Stimulated activated CD8-positive, alpha-beta memory T cell treated with anti-CD3 and anti-CD28 coated beads, Interleukin-4, amount 100 ng/mL, for 1 hour (primary cell): ENCODE data around the gene PLEK.
"Not testable (repeated sequence)": the region's sequence is repeated elsewhere in the genome, so short reads cannot be mapped to it uniquely, and the experiment has no call there.

Experiments used
- DNase-seq, 2 donors: peaks; one replicate each; pipeline ENCODE4 v3.0.0-alpha.2; 2020; ENCODE audit warnings: low read depth in 2 of 2, low spot score in 1 of 2

Gene PLEK

DNA sequence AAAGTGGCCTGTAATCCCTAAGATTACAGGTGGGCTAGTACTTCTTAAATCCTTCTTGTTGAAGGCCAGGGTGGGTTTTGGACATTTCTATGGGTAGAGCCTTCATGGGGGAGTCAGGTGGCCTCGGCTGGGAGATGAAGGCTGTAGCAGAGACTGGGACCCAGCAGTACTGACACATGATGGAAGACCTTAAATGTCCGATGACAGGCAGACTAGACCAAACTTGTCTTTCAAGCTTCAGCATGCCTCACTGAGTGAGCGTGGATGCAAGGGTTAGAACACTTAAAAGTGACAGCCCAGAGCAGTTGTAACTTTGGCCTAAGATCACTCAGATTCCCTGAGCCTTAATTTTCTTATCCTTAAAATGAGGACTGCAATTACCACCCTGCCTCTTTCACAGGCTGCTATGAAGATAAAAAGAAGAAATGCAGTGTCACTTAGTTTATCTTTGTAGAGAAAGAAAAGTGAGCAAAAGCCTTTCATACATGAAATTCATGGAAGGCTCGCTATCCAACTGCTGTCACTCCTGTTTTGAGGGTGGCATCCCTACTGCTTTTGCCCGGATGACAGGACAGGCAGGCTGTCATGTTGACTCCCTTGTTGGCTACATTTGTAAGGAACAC, 19.5 kb downstream of the PLEK start:
- DNase-seq, result no peak

DNA sequence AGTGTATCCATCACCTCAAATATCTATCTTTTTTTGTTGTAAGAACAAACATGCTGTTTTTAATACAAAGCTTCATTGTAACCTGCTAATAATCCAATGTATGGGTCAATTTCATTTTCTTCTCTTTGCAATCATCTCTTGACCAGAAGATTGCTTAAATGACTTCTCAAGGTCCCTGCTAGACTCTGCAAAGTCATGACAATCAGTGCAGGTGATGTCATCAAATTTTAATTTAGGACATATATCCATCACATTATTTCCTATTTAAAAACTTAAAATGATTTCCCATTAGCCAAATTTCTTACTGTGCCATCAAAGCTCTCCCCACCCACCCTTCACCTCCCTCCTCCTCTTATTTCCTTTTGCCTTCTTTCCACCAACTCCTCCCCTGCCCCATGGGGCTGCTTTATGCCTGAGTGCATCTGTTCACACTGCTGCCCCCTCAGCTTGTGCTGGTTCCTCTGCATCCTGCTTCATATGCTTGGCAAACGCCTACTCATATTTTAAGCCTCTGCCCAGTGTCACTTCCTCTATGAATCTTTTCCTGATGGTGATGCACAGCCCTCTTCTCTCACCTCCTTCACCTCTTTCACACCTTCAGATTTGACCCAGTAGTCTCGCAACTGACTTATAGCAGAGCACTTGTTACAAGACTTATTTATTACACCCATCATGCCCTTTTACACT, 20.3 kb downstream of the PLEK start:
- DNase-seq, result no peak

DNA sequence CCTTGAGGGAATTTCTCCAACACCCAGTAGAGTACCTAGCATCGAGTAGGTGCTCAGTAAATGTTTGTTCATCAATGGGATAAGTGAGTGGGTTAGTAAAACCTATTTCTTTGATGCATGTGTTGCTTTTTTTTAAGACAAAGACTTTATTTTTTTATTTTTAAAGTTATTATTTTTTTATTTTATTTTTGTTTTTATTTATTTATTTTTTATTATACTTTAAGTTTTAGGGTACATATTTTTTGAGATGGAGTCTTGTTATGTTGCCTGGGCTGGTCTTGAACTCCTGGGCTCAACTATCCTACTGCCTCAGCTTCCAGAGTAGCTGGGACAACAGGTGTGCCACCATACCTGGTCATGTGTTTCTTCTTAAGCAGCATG, 20.8 kb downstream of the PLEK start:
- no peak for DNase-seq

DNA sequence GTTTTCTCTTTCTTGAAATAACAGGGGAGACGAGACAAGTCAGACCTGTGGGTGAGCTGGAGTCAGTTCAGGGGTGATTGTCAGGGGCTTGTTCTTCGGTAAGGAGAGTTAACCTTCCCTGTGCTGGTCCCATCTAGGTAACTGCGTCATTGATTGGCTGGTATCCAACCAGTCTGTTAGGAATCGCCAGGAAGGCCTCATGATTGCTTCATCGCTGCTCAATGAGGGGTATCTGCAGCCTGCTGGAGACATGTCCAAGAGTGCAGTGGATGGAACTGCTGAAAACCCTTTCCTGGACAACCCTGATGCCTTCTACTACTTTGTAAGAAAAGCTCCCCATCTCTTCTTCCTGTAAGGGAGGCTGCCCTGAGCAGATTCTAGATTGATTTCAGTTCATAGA, 21.3 kb downstream of the PLEK start:
- DNase-seq, result no peak

DNA sequence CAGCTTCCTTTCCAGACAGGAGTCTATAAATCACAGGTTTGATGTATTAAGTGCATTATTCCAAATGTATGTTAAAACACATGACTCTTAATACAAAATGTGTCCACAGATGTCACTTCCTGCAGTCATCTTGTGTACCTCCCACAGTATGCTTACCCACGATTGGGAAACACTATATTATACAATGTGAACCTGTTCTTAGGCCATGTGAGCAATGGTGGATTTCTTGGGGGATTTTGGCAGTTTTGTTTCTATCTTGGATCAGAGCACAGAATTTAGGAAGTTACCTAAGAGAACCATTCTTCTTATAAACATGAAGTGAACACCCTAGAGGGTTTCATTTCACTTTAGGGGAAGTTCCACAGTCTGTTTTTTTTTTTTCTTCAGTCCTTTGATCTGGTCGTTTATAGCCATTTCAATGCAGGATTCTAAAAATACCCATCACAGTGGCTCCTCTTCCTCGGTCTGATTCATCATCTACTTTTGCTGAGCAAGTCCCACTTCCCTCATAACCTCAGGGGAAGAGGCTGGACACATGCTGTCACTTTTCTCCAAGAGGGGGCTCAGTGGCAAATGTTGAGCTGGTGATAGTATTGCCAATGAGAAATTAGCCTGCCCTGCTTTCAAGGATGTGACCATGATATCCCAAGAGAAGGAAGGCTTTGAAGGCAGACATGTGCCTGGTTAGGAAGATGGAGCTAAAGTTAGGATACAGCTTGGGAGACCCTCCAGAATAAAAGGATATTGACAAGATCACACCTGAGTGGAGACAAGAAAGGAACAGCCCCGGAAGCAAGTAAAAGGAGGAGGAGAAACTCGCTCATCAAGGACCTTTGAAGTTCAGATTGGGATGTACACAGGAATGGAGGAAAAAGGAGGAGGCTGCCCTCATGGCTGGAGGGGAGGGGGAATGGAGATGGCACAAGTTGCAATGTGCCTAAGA, 22.6 kb downstream of the PLEK start:
- no peak for DNase-seq

DNA sequence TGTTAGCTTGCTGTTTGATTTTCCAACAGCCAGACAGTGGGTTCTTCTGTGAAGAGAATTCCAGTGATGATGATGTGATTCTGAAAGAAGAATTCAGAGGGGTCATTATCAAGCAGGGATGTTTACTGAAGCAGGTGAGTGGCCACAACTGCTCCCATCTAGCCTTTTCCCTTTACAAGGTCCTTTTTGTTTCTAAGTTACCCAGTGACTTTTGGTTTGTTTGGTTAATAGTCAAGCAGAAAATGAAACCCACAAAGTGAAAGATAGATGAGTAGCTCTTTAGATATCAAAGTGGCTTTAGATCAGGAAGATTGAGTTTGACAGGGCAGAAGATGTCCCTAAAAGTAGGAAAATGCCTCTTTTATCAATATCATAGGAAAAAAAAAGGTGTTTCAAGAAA, 23.3 kb downstream of the PLEK start:
- DNase-seq, result no peak

DNA sequence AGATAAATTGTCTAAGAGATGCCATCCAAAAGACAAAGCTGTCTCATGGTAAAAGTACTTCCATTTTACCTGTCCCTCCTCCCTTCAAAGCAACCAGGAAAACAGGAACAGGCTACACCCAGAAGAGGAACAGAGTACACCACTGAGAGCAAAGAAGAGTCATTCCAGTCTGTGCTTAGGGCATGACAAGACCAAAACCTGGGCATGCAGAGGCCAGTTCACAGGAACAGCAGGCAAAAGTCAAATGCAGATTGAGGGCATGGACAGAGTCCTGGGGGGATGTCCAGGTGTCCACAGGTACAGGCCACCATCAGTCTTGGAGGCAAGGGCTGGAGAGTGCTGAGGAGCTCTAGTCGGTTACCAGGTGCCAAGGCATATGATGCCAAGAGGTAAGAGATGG, 23.7 kb downstream of the PLEK start:
- no peak for DNase-seq

DNA sequence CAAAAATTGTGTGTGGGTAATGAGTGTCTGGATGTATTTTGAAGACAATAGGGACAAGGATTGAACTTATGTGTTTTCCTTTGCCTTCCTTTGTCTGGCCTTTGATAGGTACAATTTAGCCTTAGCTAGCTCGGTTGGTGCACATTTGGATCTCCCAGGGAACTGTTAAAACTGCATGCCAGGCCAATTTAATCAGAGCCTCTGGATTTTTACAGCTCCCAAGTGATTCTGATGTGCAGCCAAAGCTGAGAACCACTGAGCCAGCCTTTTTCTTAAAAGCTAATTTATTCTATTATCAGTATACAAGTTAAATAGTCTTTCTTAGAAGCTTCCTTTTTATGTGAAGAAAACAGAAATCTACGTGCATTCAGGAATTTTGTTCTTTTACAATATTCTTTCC, 25.0 kb downstream of the PLEK start:
- no peak for DNase-seq

DNA sequence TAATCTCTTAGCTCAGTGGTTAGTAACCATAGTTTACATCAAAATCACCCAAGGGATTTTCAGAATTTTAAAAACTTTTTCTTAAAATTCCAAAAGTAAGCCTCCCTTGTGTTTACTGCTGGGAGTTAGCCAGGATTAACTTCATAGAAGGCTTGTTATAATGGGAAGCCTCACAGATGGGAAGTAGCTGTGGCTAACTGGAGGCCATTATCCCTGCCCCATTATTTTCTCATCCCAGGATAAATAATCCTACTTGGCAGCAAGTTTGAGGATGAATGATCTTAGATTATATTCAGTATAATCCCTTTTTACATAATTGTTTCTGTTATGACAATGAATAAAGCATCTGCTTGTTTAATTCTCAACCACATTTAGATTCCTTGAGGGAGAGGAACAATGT, 25.5 kb downstream of the PLEK start:
- no peak for DNase-seq

DNA sequence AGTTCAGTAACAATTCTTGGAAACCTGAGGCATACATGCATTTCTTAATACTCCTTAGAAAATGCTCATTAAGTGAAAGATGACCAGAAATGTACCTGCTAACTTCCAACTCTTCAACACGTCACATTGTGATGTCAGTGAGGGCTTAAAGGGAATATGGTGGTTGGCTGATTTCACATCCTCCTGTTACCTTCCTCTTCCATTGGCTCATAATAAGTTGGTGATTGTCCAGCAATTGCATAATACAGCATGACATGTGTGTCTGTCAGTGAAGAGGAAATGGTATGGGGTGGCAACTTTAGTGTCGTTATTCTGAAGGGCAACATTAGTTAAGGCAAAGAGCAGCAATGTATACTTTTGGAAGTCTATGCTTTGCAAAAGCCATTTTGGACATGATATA, 26.0 kb downstream of the PLEK start:
- no peak for DNase-seq

DNA sequence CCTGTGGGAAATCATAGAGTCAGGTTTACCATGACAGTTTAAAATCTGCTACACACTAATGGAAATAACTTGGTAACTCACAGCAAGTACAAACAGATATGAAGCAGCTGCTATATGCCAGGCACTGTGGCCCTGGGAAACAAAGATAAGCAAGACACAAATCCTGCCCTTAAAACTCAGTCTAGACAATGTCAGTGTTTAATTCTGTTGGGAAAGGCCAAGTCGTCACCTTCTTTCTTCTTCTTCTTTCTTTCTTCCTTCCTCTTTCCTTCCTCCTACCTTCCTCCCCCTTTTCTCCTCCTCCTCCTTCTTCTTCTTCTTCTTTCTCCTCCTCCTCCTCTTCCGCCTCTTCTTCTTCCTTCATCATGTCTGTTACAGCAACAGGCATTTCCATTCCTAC, 26.8 kb downstream of the PLEK start:
- DNase-seq, result no peak

DNA sequence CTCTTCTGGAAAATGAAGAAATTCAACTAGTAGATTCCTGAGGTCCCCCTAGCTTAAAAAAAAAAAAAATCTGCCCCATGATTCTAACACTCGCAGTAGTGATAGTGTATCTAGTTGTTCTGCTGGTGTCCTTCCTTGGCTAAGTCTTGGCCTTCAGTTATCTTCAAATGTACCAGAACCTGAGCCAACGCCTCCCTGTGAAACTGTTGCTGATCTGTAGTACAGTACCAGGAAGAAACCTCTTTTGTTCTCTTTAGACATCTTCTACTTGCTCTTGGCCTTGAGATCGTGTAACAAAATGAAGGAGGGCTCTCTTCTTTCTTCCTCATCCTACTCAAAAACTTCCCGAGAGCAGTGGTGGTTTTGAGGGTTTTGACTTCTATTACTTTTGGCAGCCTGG, 31.0 kb downstream of the PLEK start:
- no peak for DNase-seq

DNA sequence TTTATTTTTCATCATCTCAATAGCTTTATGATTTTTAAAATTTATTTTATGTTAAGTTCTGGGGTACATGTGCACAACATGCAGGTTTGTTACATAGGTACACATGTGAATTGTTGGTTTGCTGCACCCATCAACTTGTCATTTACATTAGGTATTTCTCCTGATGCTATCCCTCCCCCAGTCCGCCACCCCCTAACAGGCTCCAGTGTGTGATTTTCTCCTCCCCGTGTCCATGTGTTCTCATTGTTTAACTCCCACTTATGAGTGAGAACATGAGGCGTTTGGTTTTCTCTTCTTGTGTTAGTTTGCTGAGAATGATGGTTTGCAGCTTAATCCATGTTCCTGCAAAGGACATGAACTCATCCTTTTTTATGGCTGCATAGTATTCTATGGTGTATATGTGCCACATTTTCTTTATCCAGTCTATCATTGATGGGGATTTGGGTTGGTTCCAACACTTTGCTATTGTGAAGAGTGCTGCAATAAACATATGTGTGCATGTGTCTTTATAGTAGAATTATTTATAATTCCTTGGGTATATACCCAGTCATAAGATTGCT, 32.7 kb downstream of the PLEK start:
- not testable (repeated sequence) for DNase-seq

DNA sequence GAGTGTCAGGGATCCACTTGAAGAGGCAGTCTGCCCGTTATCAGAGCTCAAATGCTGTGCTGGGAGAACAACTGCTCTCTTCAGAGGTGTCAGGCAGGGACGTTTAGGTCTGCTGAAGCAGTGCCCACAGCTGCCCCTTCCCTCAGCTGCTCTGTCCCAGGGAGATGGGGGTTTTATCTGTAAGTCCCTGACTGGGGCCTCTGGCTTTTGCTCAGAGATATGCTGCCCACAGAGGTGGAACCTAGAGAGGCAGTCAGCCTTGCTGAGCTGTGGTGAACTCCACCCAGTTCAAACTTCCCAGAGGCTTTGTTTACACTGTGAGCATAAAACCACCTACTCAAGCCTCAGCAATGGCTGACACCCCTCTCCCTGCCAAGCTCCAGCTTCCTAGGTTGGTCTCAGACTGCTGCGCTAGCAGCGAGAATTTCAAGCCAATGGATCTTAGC, 38.1 kb downstream of the PLEK start:
- DNase-seq, result no peak

DNA sequence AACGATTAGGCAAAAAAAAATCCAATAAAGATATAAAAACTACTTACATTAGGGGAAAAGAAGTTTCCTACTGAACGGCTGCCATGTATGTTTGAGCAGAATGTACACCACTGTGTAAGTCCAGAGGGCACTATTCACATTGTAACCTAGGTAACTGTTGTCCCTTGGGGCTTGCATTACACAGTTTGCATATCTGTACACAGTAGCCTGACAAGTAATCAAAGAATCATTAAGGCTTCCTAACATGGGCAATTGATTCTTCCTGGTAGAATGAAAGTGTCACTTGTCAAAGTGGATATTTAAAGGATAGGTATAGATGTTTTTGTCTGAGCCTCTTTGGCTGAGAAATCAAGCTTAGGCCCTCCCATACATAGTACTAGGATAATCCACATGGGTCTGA, 39.1 kb downstream of the PLEK start:
- no peak for DNase-seq

DNA sequence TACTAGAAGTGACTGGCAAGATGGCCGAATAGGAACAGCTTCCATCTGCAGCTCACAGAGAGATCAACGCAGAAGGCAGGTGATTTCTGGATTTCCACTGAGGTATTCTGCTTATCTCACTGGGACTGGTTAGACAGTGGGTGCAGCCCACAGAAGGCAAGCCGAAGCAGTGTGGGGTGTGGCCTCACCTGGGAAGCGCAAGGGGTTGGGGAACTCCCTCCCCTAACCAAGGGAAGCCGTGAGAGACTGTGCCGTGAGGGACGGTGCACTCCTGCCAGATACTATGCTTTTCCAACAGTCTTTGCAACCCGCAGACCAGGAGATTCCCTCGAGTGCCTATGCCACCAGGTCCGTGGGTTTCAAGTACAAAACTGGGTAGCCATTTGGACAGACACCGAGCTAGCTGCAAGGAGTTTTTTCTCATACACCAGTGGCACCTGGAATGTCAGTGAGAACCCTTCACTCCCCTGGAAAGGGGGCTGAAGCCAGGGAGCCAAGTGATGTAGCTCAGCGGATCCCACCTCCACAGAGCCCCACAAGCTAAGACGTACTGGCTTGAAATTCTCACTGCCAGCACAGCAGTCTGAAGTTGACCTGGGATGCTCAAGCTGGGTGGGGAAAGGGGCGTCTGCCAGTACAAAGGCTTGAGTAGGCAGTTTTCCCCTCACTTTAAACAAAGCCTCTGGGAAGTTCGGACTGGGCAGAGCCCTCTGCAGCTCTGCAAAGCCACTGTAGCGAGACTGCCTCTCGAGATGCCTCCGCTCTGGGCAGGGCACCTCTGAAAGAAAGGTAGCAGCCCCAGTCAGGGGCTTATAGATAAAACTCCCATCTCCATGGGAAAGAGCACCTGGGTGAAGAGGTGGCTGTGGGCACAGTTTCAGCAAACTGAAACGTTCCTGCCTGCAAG, 40.1 kb downstream of the PLEK start:
- no peak for DNase-seq

DNA sequence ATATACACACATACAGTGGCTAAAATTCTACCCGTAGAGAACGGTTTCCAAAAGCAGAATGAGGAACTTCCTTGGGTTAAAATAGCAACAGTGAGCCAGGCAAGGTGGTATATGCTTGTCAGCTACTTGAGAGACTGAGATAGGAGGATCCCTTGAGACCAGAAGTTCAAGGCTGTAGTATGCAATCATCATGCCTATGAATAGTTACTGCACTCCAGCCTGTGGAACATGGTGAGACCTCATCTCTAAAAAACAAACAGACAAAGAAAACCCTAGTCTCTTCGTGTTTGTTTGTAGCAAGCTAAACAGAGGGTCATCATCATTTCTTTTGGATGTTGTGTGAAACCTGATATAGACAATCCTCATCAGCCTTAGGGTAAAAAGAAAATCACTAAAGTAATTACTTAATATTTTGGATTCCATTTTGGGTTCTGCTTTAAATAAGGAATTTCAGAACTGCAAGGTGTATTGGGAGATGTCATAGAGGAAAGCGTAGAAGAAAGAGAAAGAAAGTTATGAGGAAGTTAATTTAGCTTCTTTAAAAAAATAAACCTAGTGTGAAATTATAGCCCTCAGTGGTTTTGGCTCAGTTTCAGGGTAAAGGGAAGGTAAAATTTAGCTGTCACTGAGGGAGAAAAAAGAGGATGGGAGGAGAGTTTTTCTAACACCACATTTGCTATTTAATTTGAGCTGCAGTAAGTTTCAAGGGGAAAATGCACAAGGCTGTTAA, 46.5 kb downstream of the PLEK start:
- DNase-seq, result no peak

DNA sequence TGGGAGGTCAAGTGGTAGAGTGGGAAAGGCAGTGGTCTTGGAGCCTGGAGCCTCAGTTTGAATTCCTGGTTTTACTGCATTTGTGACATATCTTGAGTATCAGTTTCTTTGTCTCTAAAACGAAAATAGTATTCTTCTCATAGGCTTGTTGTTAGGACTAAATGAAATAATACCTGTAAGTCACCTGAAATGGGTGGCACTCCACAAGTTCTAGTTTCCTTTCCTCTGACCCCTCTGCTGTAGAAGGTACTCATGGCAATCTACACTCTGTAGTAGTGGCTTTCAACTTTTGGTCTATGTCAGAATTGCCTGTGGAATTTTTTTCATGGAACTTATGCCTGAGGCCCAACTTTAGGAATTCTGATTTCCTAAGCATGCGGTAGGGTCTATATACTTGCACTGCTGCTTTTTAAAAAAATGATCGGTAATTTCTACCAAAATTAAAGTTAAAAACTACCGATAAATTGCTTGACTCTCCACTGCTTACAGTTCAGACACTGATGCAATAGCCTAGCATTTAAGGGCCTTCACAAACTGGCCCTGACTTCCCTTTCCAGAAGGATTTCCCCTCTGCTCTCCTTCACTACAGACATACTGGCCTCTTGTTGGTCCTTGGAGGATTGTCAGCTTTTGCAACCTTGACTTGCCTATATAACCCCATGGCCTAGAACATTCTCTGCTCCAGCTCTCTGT, 47.2 kb downstream of the PLEK start:
- no peak for DNase-seq

DNA sequence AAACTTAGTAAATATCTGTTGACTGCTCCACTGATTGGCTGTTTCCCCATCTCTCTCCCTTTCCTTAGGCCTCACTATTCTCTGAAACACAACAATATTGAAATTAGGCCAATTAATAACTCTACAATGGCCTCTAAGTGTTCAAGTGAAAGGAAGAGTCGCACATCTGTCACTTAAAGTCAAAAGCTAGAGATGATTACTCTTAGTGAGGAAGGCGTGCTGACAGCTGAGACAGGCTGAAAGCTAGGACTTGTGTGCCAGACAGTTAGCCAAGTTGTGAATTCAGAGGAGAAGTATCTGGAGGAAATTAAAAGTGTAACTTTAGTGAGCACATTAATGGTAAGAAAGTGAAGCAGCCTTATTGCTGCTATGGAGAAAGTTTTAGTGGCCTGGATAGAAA, 48.4 kb downstream of the PLEK start:
- no peak for DNase-seq

DNA sequence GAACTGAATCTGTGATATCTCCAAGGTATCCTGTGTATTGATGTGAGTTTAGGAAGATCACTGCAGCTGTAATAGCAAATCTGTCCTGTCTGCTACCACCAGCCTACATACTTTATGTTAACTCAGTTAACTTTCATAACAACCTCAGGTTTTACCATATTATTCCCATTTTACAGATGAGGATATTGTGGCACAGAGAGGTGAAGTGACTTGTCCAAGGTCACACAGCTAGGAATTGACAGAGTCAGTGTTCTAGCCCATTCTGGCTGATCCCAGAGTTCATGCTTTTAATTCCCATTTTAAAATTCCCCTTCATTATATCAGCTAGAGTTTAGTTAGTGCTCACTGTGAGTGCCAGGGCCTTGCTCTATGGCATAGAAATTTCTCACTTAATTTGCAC, 49.4 kb downstream of the PLEK start:
- no peak for DNase-seq
